H1 (cell line): Measurements from ENCODE around the gene FANK1. TPM values are rescaled to one million over a fixed set of nuclear protein-coding genes. Genes with fewer than 3 reads are reported as not detected.

Experiments
- CTCF ChIA-PET: fragments of 300-600 bp; sonication (Branson Sonifier 250); formaldehyde crosslinking; loops from one replicate; lab custom pipeline; 2021; ENCODE audit not compliant: partially characterized antibody; lab: Charles Lee
- POLR2A ChIA-PET: fragments of 300-600 bp; sonication (Branson Sonifier 250); formaldehyde crosslinking; loops from one replicate; lab custom pipeline; 2021; ENCODE audit warnings: inconsistent platforms; ENCODE audit not compliant: partially characterized antibody; lab: Charles Lee
- DNase-seq, 2 experiments: peaks; one replicate each; pipeline versions ENCODE4 v3.0.0 to v3.0.0-alpha.2; 2010 to 2022; ENCODE audit warnings: low spot score in 2 of 2, low read depth in 1 of 2, mixed read lengths in 1 of 2
- FAIRE-seq: peaks from 2 replicates; lab custom pipeline; 2011; peaks lifted over from hg19 to GRCh38; lab: Jason Lieb, UNC
- H2AFZ ChIP-seq: 2 replicates; pipeline ENCODE4 v1.8.1; 2012; ENCODE audit warnings: low read length, inconsistent platforms
- H2AK5ac ChIP-seq: 2 replicates; pipeline ENCODE4 v1.6.1; 2013; ENCODE audit warnings: low read depth, low read length
- H2BK120ac ChIP-seq: replicated peaks from 2 replicates; pipeline ENCODE3; 2013; ENCODE audit warnings: low read depth, low read length, inconsistent platforms
- H2BK12ac ChIP-seq: 2 replicates; pipeline ENCODE4 v1.6.1; 2013; ENCODE audit warnings: low read depth, low read length
- H2BK15ac ChIP-seq: 2 replicates; pipeline ENCODE4 v1.6.1; 2013; ENCODE audit warnings: low read length
- H2BK20ac ChIP-seq: 2 replicates; pipeline ENCODE4 v1.6.1; 2013; ENCODE audit warnings: low read length
- H2BK5ac ChIP-seq: 2 replicates; pipeline ENCODE4 v1.6.1; 2013; ENCODE audit warnings: low read depth, low read length
- H3K14ac ChIP-seq: 2 replicates; pipeline ENCODE4 v1.6.1; 2013; ENCODE audit warnings: inconsistent platforms; ENCODE audit not compliant: insufficient read length
- H3K18ac ChIP-seq: 2 replicates; pipeline ENCODE4 v1.6.1; 2013; ENCODE audit warnings: low read length; ENCODE audit errors: extremely low read depth
- H3K23ac ChIP-seq: 2 replicates; pipeline ENCODE4 v1.6.1; 2013; ENCODE audit warnings: inconsistent platforms; ENCODE audit not compliant: insufficient read length
- H3K23me2 ChIP-seq: 2 replicates; pipeline ENCODE4 v1.6.1; 2013; ENCODE audit warnings: low read depth, low read length
- H3K27ac ChIP-seq: 2 replicates; pipeline ENCODE4 v1.6.1; 2011; ENCODE audit warnings: low read depth, low read length, inconsistent platforms
- H3K27me3 ChIP-seq, 4 experiments: replicated peaks in 1 of 4; 1 replicate in 1 of 4; 2 replicates in 3 of 4; pipeline versions ENCODE4 v1.6.1 to v1.8.1; 2011 to 2013; ENCODE audit warnings: low read length in 3 of 4, mild to moderate bottlenecking in 3 of 4, inconsistent platforms in 2 of 4, mixed read lengths in 2 of 4, moderate library complexity in 1 of 4; ENCODE audit not compliant: control insufficient read depth in 3 of 4, insufficient read depth in 3 of 4; ENCODE audit errors: extremely low read depth in 1 of 4
- H3K36me3 ChIP-seq, 4 experiments: 2 replicates each; pipeline versions ENCODE4 v1.6.1 to v1.8.1; 2011 to 2013; ENCODE audit warnings: mild to moderate bottlenecking in 4 of 4, low read length in 3 of 4, moderate library complexity in 2 of 4, control low read depth in 1 of 4, inconsistent platforms in 1 of 4; ENCODE audit not compliant: insufficient read depth in 4 of 4, control insufficient read depth in 2 of 4
- H3K4ac ChIP-seq: replicated peaks from 2 replicates; pipeline ENCODE3; 2013; ENCODE audit warnings: low read length, low read depth, mixed read lengths, inconsistent platforms; ENCODE audit not compliant: insufficient read length
- H3K4me1 ChIP-seq, 4 experiments: replicated peaks in 1 of 4; 1 replicate in 1 of 4; 2 replicates in 3 of 4; pipeline versions ENCODE4 v1.6.1 to v1.8.1; 2011 to 2013; ENCODE audit warnings: low read length in 3 of 4, inconsistent platforms in 2 of 4, mixed read lengths in 1 of 4; ENCODE audit not compliant: insufficient read depth in 4 of 4, control insufficient read depth in 3 of 4
- H3K4me2 ChIP-seq, 2 experiments: 2 replicates each; pipeline versions ENCODE4 v1.6.1 to v1.8.1; 2011 to 2013; ENCODE audit warnings: low read depth in 2 of 2, low read length in 2 of 2, control low read depth in 1 of 2, inconsistent platforms in 1 of 2, mild to moderate bottlenecking in 1 of 2; ENCODE audit not compliant: insufficient read depth in 1 of 2
- H3K4me3 ChIP-seq, 4 experiments: fragments of 200-600, 300-600 bp in 1 of 4; sonication (generic), shearing (Covaris generic), sonication (Bioruptor Twin) in 1 of 4; 2 replicates each; pipeline versions ENCODE4 v1.5.1 to v1.8.1; 2011 to 2016; ENCODE audit warnings: low read length in 4 of 4, low read depth in 3 of 4, control low read depth in 2 of 4, inconsistent platforms in 2 of 4, mild to moderate bottlenecking in 2 of 4, mixed read lengths in 1 of 4, moderate library complexity in 1 of 4; ENCODE audit not compliant: insufficient read depth in 2 of 4; ENCODE audit errors: extremely low read depth in 1 of 4
- H3K56ac ChIP-seq: replicated peaks from 2 replicates; pipeline ENCODE3; 2013; ENCODE audit warnings: low read depth, mild to moderate bottlenecking, mixed read lengths, low read length, inconsistent platforms; ENCODE audit not compliant: insufficient read length
- H3K79me1 ChIP-seq: 2 replicates; pipeline ENCODE4 v1.6.1; 2013; ENCODE audit warnings: low read depth, low read length, control low read depth
- H3K79me2 ChIP-seq, 2 experiments: 2 replicates each; pipeline versions ENCODE4 v1.6.1 to v1.8.1; 2012 to 2013; ENCODE audit warnings: low read length in 2 of 2, mild to moderate bottlenecking in 2 of 2, inconsistent platforms in 1 of 2; ENCODE audit not compliant: insufficient read depth in 2 of 2, control insufficient read depth in 1 of 2
- H3K9ac ChIP-seq, 4 experiments: replicated peaks in 1 of 4; 1 replicate in 1 of 4; 2 replicates in 3 of 4; pipeline versions ENCODE4 v1.6.1 to v1.8.1; 2011 to 2013; ENCODE audit warnings: low read depth in 3 of 4, low read length in 3 of 4, control low read depth in 2 of 4, mild to moderate bottlenecking in 2 of 4, moderate library complexity in 2 of 4, inconsistent platforms in 1 of 4; ENCODE audit errors: extremely low read depth in 1 of 4
- H3K9me3 ChIP-seq, 2 experiments: 2 replicates each; pipeline versions ENCODE4 v1.6.1 to v1.8.1; 2012 to 2013; ENCODE audit warnings: mild to moderate bottlenecking in 2 of 2, moderate library complexity in 2 of 2, control low read depth in 1 of 2, inconsistent platforms in 1 of 2, low read depth in 1 of 2, low read length in 1 of 2, mixed read lengths in 1 of 2; ENCODE audit not compliant: insufficient read depth in 2 of 2
- H4K20me1 ChIP-seq, 2 experiments: replicated peaks in 1 of 2; 2 replicates each; pipeline versions ENCODE3 to v1.8.1; 2011 to 2013; ENCODE audit warnings: inconsistent platforms in 2 of 2, low read length in 2 of 2, mild to moderate bottlenecking in 1 of 2; ENCODE audit not compliant: insufficient read depth in 2 of 2, control insufficient read depth in 1 of 2
- H4K5ac ChIP-seq: 2 replicates; pipeline ENCODE4 v1.6.1; 2013; ENCODE audit warnings: low read length, low read depth, mixed read lengths, inconsistent platforms; ENCODE audit not compliant: insufficient read length
- H4K8ac ChIP-seq: 2 replicates; pipeline ENCODE4 v1.8.0; 2013; ENCODE audit warnings: mild to moderate bottlenecking, moderate library complexity, low read length, inconsistent platforms; ENCODE audit not compliant: insufficient read depth; ENCODE audit errors: extremely low read depth
- H4K91ac ChIP-seq: replicated peaks from 2 replicates; pipeline ENCODE3; 2013; ENCODE audit warnings: low read length, mixed read lengths, inconsistent platforms; ENCODE audit not compliant: insufficient read length
- POLR2AphosphoS5 ChIP-seq: IDR thresholded peaks from 2 replicates; pipeline ENCODE4 v1.6.1; 2011; ENCODE audit warnings: low read depth, low read length
- WGBS, 2 experiments: shearing (Covaris generic) in 1 of 2; methylation state at CpG; one replicate each; pipeline versions ENCODE4 v1.1.6 to v1.1.7; 2013 to 2015; ENCODE audit warnings: low lambda C conversion rate in 2 of 2, mixed read lengths in 2 of 2, inconsistent platforms in 1 of 2, low coverage in 1 of 2, missing lambda C conversion rate in 1 of 2; ENCODE audit not compliant: insufficient replicate concordance in 2 of 2, insufficient coverage in 1 of 2, insufficient read length in 1 of 2; ENCODE audit errors: extremely low coverage in 1 of 2, missing lambda C conversion rate in 1 of 2; 5-methylcytosine and 5-hydroxymethylcytosine counted together
- polyA plus RNA-seq, 7 experiments: library from polyadenylated mRNA; depleted of rRNA in 3 of 7; stranded (reverse) in 5 of 7; unstranded in 2 of 7; fragments of >200 nt in 5 of 7; fragments of 200-250 nt in 2 of 7; gene quantifications; 1 replicate in 5 of 7; 2 replicates in 1 of 7; 4 replicates in 1 of 7; pipeline versions ENCODE4 v1.2.1 to v1.2.3, GENCODE V29; 2011 to 2013; ENCODE audit warnings: missing spikeins in 2 of 7, mixed read lengths in 2 of 7
- total RNA-seq: library from RNA; stranded (reverse); fragmentation: NEBNext Ultra II Directional; extraction: Animal tissue kit (Norgen Biotek cat#: 25700); gene quantifications from 2 replicates; pipeline ENCODE4 v1.2.1, GENCODE V29; 2021

FANK1 gene
- total and polyA plus RNA-seq, 2 of the 8 experiments (the other 6 are each of a cell fraction or from before 2014, with no cell fraction given): 1.2 TPM; not detected in 1

DNA sequence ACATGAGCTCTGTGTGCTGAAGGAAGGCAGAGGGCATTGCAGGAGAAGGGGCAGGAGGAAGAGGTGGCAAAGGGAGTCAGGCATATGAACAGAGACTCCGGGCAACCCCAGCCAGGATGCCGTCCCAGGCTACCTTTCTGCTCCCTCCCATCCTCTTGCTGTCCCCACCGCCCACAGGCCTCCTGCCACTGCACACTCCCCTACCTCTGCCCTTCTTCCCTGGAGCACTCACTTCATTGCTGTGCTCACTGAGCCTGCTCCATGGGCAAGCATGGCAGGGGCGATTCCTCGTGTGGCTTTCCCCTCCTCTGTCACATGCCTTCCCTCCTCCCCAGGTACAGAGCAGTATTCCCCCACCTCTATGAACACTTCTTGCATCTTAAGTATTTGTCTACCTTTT, 93.4 kb downstream of the FANK1 start:
- Histone ChIP-seq H3K14ac (no peak overlapping the region), H3K56ac (no peak overlapping the region), H3K27me3 (no peaks in the 10 kb centered on the region), H2BK120ac (no peak overlapping the region), H2AFZ (no peak overlapping the region), H3K9me3 (no peaks in the 10 kb centered on the region), H4K20me1 (no peaks in the 10 kb centered on the region), H3K4me3 (no peak overlapping the region), H2BK15ac (no peak overlapping the region), H2BK5ac (no peak overlapping the region), H2AK5ac (no peak overlapping the region), H3K18ac (no peak overlapping the region), H3K79me1 (no peaks in the 10 kb centered on the region), H3K4me2 (no peak overlapping the region), H2BK20ac (no peak overlapping the region), H3K23me2 (no peaks in the 10 kb centered on the region), H3K4me1 (no peaks in the 10 kb centered on the region), H3K36me3 (no peaks in the 10 kb centered on the region), H3K9ac (no peak overlapping the region), H4K91ac (no peak overlapping the region), H3K23ac (no peak overlapping the region), H4K8ac (no peak overlapping the region; the same call in 1 of the 2 replicates), H3K27ac (no peak overlapping the region), H3K79me2 (no peaks in the 10 kb centered on the region), H2BK12ac (no peak overlapping the region), H4K5ac (no peak overlapping the region), H3K4ac (no peak overlapping the region)
- DNase-seq (no peak), FAIRE-seq (no peak)
- 96% methylated on average over 5 of the region's 5 CpGs; no CpG with 5 or more reads in 1 of the 2 experiments for WGBS, 2 experiments
- TF ChIP-seq POLR2AphosphoS5: no peak
- ChIA-PET POLR2A (no interaction called here), CTCF (interaction anchor here (1.0 to 3.5 kb wide), 2 partner anchors 9 to 11 kb away, joined by 3 to 21 read pairs; no protein-coding TSS in a partner anchor)
